ENCODE data around the gene DMKN. TPM values are rescaled to one million over a fixed set of nuclear protein-coding genes. Genes with fewer than 3 reads are reported as not detected.

The DMKN gene
- total RNA-seq, 4 donors from 2014 or later, result 164 to 348 (median 213) TPM

DNA sequence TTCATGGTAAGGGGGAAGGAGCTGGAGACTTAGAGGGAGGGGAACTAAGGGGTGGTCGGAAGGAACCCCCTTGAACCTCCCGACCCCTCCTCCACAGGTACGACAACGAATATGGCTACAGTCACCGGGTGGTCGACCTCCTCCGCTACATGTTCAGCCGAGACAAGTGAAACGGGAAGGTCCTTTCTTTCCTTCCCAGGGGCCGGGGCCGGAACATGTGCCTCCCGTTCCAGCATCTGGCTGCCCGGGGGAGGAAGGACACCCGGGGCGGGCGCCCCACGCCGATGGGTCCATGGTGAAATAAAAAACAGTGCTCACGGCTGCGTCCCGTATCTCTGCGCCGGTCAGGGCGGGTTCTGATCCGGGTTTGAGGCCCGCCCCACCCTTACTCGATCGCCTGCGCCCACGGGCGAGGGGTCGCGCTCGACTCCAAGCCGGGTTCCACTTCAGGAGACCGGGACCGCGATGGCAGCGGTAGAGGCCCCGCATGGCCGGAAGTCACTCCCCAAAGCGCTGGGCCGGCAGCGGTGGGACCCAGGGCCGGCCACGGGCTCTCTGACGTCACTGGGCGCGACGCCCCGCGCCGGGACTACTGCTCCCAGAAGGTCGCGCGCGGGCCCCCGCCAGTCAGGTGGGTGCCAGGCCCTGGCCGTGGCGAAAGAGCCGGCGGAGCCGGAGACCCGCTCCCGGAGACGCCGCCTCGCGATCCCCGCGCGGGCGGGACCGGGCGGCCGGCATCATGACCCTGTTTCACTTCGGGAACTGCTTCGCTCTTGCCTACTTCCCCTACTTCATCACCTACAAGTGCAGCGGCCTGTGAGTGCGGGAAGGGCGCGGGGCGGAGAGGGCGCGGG is 31.8 kb upstream of the DMKN start, which contains the start of gene TMEM147:
Gene TMEM147 (plus strand): TSS at position 626 of the 854 bp plus-strand sequence. CDS start 114 bp downstream, at position 740.
- intact Hi-C loops (cut with DNase I), result loop anchor here (5.0 kb wide), 2 partner anchors 47 to 172 kb away; partner anchors contain the start of gene KMT2B
- Histone ChIP-seq H3K9me3 (no peaks in the 10 kb centered on the region), H3K4me1 (peaks cover 23 to 41% of the 10 kb centered on the region in 2 donors), H3K27me3 (no peaks in the 10 kb centered on the region), H3K36me3 (no peaks in the 10 kb centered on the region), H3K27ac (peak within 1 kb of the TSS; percentile 34 to 80 (median 75)), H3K4me3 (replicated peaks in 1 of 3) (peak within 1 kb of the TSS; percentile 75 to 88 (median 76))
- DNase-seq, result peak; percentile 95
- 1 to 2% methylated on average over 22 to 43 of the region's 85 CpGs for WGBS, 2 donors
- TF ChIP-seq POLR2A (IDR thresholded peaks at IDR 0.05), result peak in 1 of 2 donors; percentile 78
- TF ChIP-seq, protein P1, sequence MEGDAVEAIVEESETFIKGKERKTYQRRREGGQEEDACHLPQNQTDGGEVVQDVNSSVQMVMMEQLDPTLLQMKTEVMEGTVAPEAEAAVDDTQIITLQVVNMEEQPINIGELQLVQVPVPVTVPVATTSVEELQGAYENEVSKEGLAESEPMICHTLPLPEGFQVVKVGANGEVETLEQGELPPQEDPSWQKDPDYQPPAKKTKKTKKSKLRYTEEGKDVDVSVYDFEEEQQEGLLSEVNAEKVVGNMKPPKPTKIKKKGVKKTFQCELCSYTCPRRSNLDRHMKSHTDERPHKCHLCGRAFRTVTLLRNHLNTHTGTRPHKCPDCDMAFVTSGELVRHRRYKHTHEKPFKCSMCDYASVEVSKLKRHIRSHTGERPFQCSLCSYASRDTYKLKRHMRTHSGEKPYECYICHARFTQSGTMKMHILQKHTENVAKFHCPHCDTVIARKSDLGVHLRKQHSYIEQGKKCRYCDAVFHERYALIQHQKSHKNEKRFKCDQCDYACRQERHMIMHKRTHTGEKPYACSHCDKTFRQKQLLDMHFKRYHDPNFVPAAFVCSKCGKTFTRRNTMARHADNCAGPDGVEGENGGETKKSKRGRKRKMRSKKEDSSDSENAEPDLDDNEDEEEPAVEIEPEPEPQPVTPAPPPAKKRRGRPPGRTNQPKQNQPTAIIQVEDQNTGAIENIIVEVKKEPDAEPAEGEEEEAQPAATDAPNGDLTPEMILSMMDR (IDR thresholded peaks at IDR 0.05), result no peak

DNA sequence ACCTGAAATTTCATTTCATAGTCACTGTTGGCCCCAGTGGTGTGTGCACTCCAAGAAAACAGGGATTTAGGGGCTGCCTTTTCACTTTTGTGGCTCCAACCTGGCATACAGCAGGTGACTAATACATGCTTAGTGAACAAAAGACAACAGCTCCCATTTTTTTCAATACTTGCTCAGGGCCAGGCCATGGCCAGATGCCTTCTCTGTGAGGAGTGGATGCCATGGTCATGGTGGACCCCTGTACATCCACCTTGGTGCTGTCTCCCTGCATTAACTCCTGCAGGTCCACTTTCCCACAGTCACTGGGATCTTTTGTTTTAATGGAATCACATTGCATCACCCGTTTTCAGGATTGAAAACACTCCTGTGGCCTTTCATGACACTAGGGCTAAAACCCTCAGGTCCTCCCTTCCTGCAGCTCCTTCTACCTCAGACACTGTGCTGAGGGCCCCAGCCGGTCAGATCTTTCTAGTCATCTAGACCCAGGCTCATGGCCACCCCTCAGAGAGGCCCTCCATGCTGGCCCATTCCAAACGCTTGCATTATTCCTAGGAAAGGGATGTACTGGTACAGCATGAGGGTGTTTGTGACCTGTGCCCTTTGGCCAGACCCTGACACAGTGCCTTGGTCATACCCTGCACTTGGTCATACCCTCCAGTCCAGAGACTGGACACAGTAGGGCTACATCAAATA is 30.8 kb upstream of the DMKN start:
- Histone ChIP-seq H3K27me3 (no peaks in the 10 kb centered on the region), H3K36me3 (no peaks in the 10 kb centered on the region), H3K27ac (peak overlapping the region in 1 of 3 donors; percentile 80), H3K4me3 (replicated peaks in 1 of 3) (peak overlapping the region in 1 of 3 donors; percentile 75), H3K9me3 (no peaks in the 10 kb centered on the region), H3K4me1 (peaks cover 23 to 33% of the 10 kb centered on the region in 2 donors)
- intact Hi-C loops (cut with DNase I), result no loop called here
- no peak for TF ChIP-seq POLR2A (IDR thresholded peaks at IDR 0.05)
- TF ChIP-seq, protein P1 (IDR thresholded peaks at IDR 0.05), result no peak
- no peak for DNase-seq
- 84 to 96% methylated on average over 3 of the region's 3 CpGs for WGBS, 2 donors

DNA sequence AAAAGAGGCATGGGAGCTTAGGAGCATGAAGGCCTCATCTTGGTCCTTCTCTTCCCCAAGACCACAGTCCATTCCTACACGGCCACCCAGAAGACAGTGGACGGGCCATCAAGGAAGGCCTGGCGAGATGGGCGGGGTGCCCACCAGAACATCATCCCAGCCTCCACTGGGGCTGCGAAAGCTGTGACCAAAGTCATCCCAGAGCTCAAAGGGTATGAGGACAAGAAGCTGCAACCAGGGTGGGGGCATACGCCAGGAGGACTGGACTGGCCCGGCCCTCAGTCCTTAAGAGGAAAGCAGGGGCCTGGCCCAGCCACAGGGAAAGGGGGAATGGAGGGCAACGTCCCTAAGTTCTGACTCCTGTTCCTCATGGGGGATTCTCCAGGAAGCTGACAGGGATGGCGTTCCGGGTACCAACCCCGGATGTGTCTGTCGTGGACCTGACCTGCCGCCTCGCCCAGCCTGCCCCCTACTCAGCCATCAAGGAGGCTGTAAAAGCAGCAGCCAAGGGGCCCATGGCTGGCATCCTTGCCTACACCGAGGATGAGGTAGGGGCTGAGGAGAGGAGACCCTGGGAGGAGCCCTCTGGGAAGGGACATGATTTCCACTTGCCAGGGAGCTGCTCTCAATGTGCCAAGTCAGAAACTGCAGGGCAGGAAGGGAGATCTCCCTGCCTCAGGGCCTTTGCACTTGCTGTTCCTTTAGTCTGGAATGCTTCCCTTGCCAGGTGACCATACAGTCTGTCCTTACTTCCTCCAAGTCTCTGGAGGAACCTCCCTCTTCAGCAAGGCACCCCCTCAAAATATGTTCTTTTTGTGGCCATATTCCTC is 30.0 kb upstream of the DMKN start:
- H3K27me3 ChIP-seq, result no peaks in the 10 kb centered on the region
- no peaks in the 10 kb centered on the region for H3K36me3 ChIP-seq
- peaks cover 19 to 27% of the 10 kb centered on the region in 2 donors for H3K4me1 ChIP-seq
- no peak for DNase-seq
- no peak overlapping the region for H3K27ac ChIP-seq
- no peak overlapping the region for H3K4me3 ChIP-seq (replicated peaks in 1 of 3)
- 92 to 98% methylated on average over 5 to 11 of the region's 15 CpGs for WGBS, 2 donors
- TF ChIP-seq, protein P1 (IDR thresholded peaks at IDR 0.05), result no peak
- no peak for TF ChIP-seq POLR2A (IDR thresholded peaks at IDR 0.05)
- intact Hi-C loops (cut with DNase I), result no loop called here
- H3K9me3 ChIP-seq, result no peaks in the 10 kb centered on the region

DNA sequence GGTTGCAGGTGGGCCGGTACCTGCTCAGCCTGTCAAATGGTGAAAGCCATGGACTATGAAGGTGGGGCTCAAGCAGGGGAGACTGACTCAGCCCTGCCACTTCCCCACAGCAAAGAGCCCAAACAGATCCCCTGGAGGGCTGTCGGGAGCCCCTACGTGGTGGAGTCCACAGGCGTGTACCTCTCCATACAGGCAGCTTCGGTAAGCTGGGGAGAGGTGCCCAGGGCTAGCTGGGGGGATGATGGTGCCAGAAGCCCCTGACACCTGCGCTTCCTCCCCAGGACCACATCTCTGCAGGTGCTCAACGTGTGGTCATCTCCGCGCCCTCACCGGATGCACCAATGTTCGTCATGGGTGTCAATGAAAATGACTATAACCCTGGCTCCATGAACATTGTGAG is 28.8 kb upstream of the DMKN start:
- 95 to 96% methylated on average over 7 to 10 of the region's 11 CpGs for WGBS, 2 donors
- H3K9me3 ChIP-seq, result no peaks in the 10 kb centered on the region
- TF ChIP-seq, protein P1 (IDR thresholded peaks at IDR 0.05), result no peak
- no peak for TF ChIP-seq POLR2A (IDR thresholded peaks at IDR 0.05)
- no peaks in the 10 kb centered on the region for H3K27me3 ChIP-seq
- no peak overlapping the region for H3K4me3 ChIP-seq (replicated peaks in 1 of 3)
- peaks cover 19 to 21% of the 10 kb centered on the region in 2 donors for H3K4me1 ChIP-seq
- DNase-seq, result no peak
- intact Hi-C loops (cut with DNase I), result no loop called here
- no peaks in the 10 kb centered on the region for H3K36me3 ChIP-seq
- no peak overlapping the region for H3K27ac ChIP-seq
